Measurements from ENCODE around the gene TMUB1. TPM values are rescaled to one million over a fixed set of nuclear protein-coding genes. Genes with fewer than 3 reads are reported as not detected.

Gene TMUB1
- total RNA-seq, 1 experiment from 2014 or later: 45.4 TPM

- H3K9me3 Mint-ChIP-seq: no peaks in the 10 kb centered on the region; a peak in 2 of 5 replicates
- H3K9ac ChIP-seq (ENCODE audit: extremely low read depth, insufficient read length, low read length): no peak overlapping the region
- H3K56ac ChIP-seq (ENCODE audit: insufficient read length, low read depth, low read length): no peak overlapping the region
- peaks cover 9% of the 10 kb centered on the region for H3K27me3 Mint-ChIP-seq (ENCODE audit: low read depth)
- H4K8ac ChIP-seq (replicated peaks; ENCODE audit: insufficient read length, low read depth, low read length): no peak overlapping the region
- no peaks in the 10 kb centered on the region for H4K20me1 ChIP-seq (ENCODE audit: control insufficient read depth, insufficient read depth, insufficient read length)
- no peak overlapping the region for H2BK120ac ChIP-seq (ENCODE audit: low read depth, low read length, poor library complexity, severe bottlenecking)
- no CpG with 5 or more reads among the region's 17 CpGs for WGBS (ENCODE audit: extremely low coverage, insufficient read length, low lambda C conversion rate)
- H3K4ac ChIP-seq (ENCODE audit: low read depth, low read length): no peak overlapping the region
- no peak overlapping the region for H2BK20ac ChIP-seq (ENCODE audit: low read depth, low read length, poor library complexity, severe bottlenecking)
- H3K18ac ChIP-seq (ENCODE audit: insufficient read length, low read depth, low read length): no peak overlapping the region
- no peak overlapping the region for H2BK15ac ChIP-seq (ENCODE audit: low read depth, low read length)
- H3K79me2 ChIP-seq (ENCODE audit: insufficient read depth, low read length): no peaks in the 10 kb centered on the region
- H2BK5ac ChIP-seq (ENCODE audit: insufficient read length, low read length): no peak overlapping the region
- no peak overlapping the region for H3K4me3 Mint-ChIP-seq
- no peaks in the 10 kb centered on the region for H3K79me1 ChIP-seq (ENCODE audit: insufficient read depth, low read depth, low read length, poor library complexity, severe bottlenecking)
- no peak overlapping the region for H3K23ac ChIP-seq (ENCODE audit: insufficient read length, low read depth, low read length)
- no peak overlapping the region for H2AK5ac ChIP-seq (ENCODE audit: insufficient read length, low read length)
- H3K27me3 ChIP-seq (ENCODE audit: insufficient read depth, low read length): no peaks in the 10 kb centered on the region
- TF ChIP-seq CTCF (conservative IDR thresholded peaks at IDR 0.05): no peak
- H4K5ac ChIP-seq (ENCODE audit: insufficient read length, low read depth, low read length): no peak overlapping the region
- no peak overlapping the region for H3K27ac Mint-ChIP-seq
- peaks cover 6% of the 10 kb centered on the region for H3K23me2 ChIP-seq (ENCODE audit: insufficient read length, low read depth, low read length, poor library complexity, severe bottlenecking)
- H4K91ac ChIP-seq (ENCODE audit: insufficient read length, low read depth, low read length): no peak overlapping the region
- peaks cover 0 to 10% of the 10 kb centered on the region in 2 experiments; a peak in 2 of 4 replicates for H3K4me1 Mint-ChIP-seq
- H2AFZ ChIP-seq (ENCODE audit: low read length): no peak overlapping the region
- no peak overlapping the region for H3K27ac ChIP-seq (ENCODE audit: insufficient read length, low read depth, low read length)
- H3K36me3 Mint-ChIP-seq (ENCODE audit: insufficient read depth in 1 of 3, low read depth in 3 of 3): peaks cover 26 to 59% (median 27%) of the 10 kb centered on the region in 3 experiments
- H3K14ac ChIP-seq (ENCODE audit: insufficient read depth, low read length): no peak overlapping the region
- no peaks in the 10 kb centered on the region; the same call in 1 of the 2 replicates for H3K4me1 ChIP-seq (ENCODE audit: insufficient read depth, low read length)
- no peak overlapping the region for H3K4me2 ChIP-seq (ENCODE audit: insufficient read depth, insufficient read length, low read length)
- DNase-seq: no peak
- no peak overlapping the region for H3T11ph ChIP-seq (ENCODE audit: low read length)
- no peaks in the 10 kb centered on the region for H3K9me3 ChIP-seq (ENCODE audit: control insufficient read depth, low read depth, low read length)
- H2BK12ac ChIP-seq (ENCODE audit: insufficient read length, low read depth, low read length): no peak overlapping the region
These were observed 47.5 kb upstream of the TMUB1 start for GRCh38 chr7:151130741-151131157.

All from H9 (cell line).